OCI-LY3 (cell line): ENCODE measurements around the gene KANK4.

Source experiments
- CTCF ChIP-seq: fragments of 200-600, 300-600 bp; sonication (generic); IDR thresholded peaks from 2 replicates; pipeline ENCODE4 v1.5.1; 2014; ENCODE audit warnings: antibody characterized with exemption, low read length, low read depth
- EZH2phosphoT487 ChIP-seq: fragments of 200-600 bp; shearing (Covaris generic); IDR thresholded peaks from 2 replicates; pipeline ENCODE4 v1.6.1; 2018; ENCODE audit warnings: antibody characterized with exemption, mixed run types, low read depth

- no peak for TF ChIP-seq CTCF
- TF ChIP-seq EZH2phosphoT487 = no peak
Observed at GRCh38 chr1:62208087-62208486, 111.1 kb downstream of the KANK4 start.
